ENCODE data around the gene TET2.

TET2 gene

GRCh38 chr4:105234582-105234981, 87.9 kb downstream of the TET2 start:
- no peak for DNase-seq (ENCODE audit: low spot score)

- DNase-seq (ENCODE audit: low spot score) = no peak
Observed at GRCh38 chr4:105236202-105236915, 89.7 kb downstream of the TET2 start.

GRCh38 chr4:105236916-105237311, 90.2 kb downstream of the TET2 start:
- DNase-seq (ENCODE audit: low spot score) = no peak

GRCh38 chr4:105240037-105240436, 93.4 kb downstream of the TET2 start:
- no peak for DNase-seq (ENCODE audit: low spot score)

- no peak for DNase-seq (ENCODE audit: low spot score)
Observed at GRCh38 chr4:105241451-105241850, 94.8 kb downstream of the TET2 start.

GRCh38 chr4:105243446-105243845, 96.8 kb downstream of the TET2 start:
- no peak for DNase-seq (ENCODE audit: low spot score)

GRCh38 chr4:105246712-105247111, 100.0 kb downstream of the TET2 start:
- no peak for DNase-seq (ENCODE audit: low spot score)

GRCh38 chr4:105248613-105249012, 101.9 kb downstream of the TET2 start:
- no peak for DNase-seq (ENCODE audit: low spot score)

GRCh38 chr4:105257817-105258495, 111.3 kb downstream of the TET2 start:
- DNase-seq (ENCODE audit: low spot score) = no peak

GRCh38 chr4:105265689-105266088, 119.0 kb downstream of the TET2 start:
- no peak for DNase-seq (ENCODE audit: low spot score)

- no peak for DNase-seq (ENCODE audit: low spot score)
Observed at GRCh38 chr4:105267280-105267679, 120.6 kb downstream of the TET2 start.

GRCh38 chr4:105272002-105272401, 125.3 kb downstream of the TET2 start:
- DNase-seq (ENCODE audit: low spot score) = no peak

GRCh38 chr4:105273230-105273629, 126.6 kb downstream of the TET2 start:
- no peak for DNase-seq (ENCODE audit: low spot score)

- no peak for DNase-seq (ENCODE audit: low spot score)
Observed at GRCh38 chr4:105274090-105274489, 127.4 kb downstream of the TET2 start.

- DNase-seq (ENCODE audit: low spot score) = no peak
Observed at GRCh38 chr4:105274504-105274903, 127.8 kb downstream of the TET2 start.

GRCh38 chr4:105276361-105277104, 129.9 kb downstream of the TET2 start:
- DNase-seq (ENCODE audit: low spot score) = no peak

- DNase-seq (ENCODE audit: low spot score) = no peak
Observed at GRCh38 chr4:105277702-105278101, 131.0 kb downstream of the TET2 start.

- no peak for DNase-seq (ENCODE audit: low spot score)
Observed at GRCh38 chr4:105279314-105279713, 132.6 kb downstream of the TET2 start.

- DNase-seq (ENCODE audit: low spot score) = no peak
Observed at GRCh38 chr4:105280338-105281123, 133.9 kb downstream of the TET2 start.

GRCh38 chr4:105281124-105281415, 134.4 kb downstream of the TET2 start:
- DNase-seq (ENCODE audit: low spot score) = no peak

- no peak for DNase-seq (ENCODE audit: low spot score)
Observed at GRCh38 chr4:105282489-105282888, 135.8 kb downstream of the TET2 start.

GRCh38 chr4:105283501-105283900, 136.8 kb downstream of the TET2 start:
- DNase-seq (ENCODE audit: low spot score) = no peak

Data from left forelimb (tissue), 1 donor.